B cell (primary cell): ENCODE data around the gene KNTC1. TPM values are rescaled to one million over a fixed set of nuclear protein-coding genes. Genes with fewer than 3 reads are reported as not detected.

Experiments
- ATAC-seq: fragments of 200-7000 bp; cut with Tn5 transposase; one replicate; pipeline ENCODE4 v1.10.0; 2021; ENCODE audit warnings: low read depth, mild to moderate bottlenecking, moderate number of reproducible peaks, moderate library complexity
- CTCF ChIA-PET: fragments of 350-600 bp; sonication (Branson Sonifier 250); formaldehyde crosslinking; loops from one replicate; lab custom pipeline; 2021; ENCODE audit warnings: antibody characterized with exemption, inconsistent platforms; lab: Charles Lee
- POLR2A ChIA-PET: fragments of 350-600 bp; sonication (Branson Sonifier 250); formaldehyde crosslinking; loops from one replicate; lab custom pipeline; 2021; ENCODE audit warnings: antibody characterized with exemption; lab: Charles Lee
- DNase-seq: peaks from one replicate; pipeline ENCODE4 v3.0.0; 2013
- H2AFZ ChIP-seq: 2 replicates; pipeline ENCODE4 v1.6.1; 2012; ENCODE audit warnings: mild to moderate bottlenecking, low read depth, low read length; ENCODE audit not compliant: insufficient read depth, poor library complexity, severe bottlenecking
- H3K27ac ChIP-seq, 2 donors: 1 replicate in 1 of 2; 2 replicates in 1 of 2; pipeline ENCODE4 v1.5.1; 2012 to 2013; ENCODE audit warnings: low read length in 2 of 2, mild to moderate bottlenecking in 2 of 2, moderate library complexity in 1 of 2
- H3K27me3 ChIP-seq, 4 experiments: fragments of 200-600 bp in 1 of 4; sonication (generic) in 1 of 4; replicated peaks in 1 of 4; 1 replicate in 2 of 4; 2 replicates in 2 of 4; pipeline versions ENCODE4 v1.6.1 to v1.7.0; 2013 to 2016; ENCODE audit warnings: low read length in 3 of 4, mild to moderate bottlenecking in 2 of 4, mixed read lengths in 1 of 4, moderate library complexity in 1 of 4; ENCODE audit not compliant: insufficient read depth in 4 of 4, control insufficient read depth in 3 of 4; ENCODE audit errors: control extremely low read depth in 1 of 4
- H3K36me3 ChIP-seq, 2 experiments: replicated peaks in 1 of 2; 1 replicate in 1 of 2; 2 replicates in 1 of 2; pipeline versions ENCODE4 v1.6.1 to v1.7.1; 2013; ENCODE audit warnings: low read length in 1 of 2; ENCODE audit not compliant: insufficient read depth in 2 of 2, control insufficient read depth in 1 of 2; ENCODE audit errors: control extremely low read depth in 1 of 2, extremely low read depth in 1 of 2
- H3K4me1 ChIP-seq, 2 donors: fragments of 200-600 bp in 1 of 2; sonication (generic) in 1 of 2; 1 replicate in 1 of 2; 2 replicates in 1 of 2; pipeline versions ENCODE4 v1.5.1 to v1.6.1; 2013 to 2017; ENCODE audit warnings: low read length in 2 of 2; ENCODE audit not compliant: control insufficient read depth in 2 of 2, insufficient read depth in 2 of 2
- H3K4me2 ChIP-seq: replicated peaks from 2 replicates; pipeline ENCODE3; 2012; ENCODE audit warnings: mild to moderate bottlenecking, low read depth, low read length; ENCODE audit not compliant: poor library complexity, severe bottlenecking
- H3K4me3 ChIP-seq, 5 experiments: fragments of 200-600 bp in 1 of 5; sonication (generic) in 1 of 5; 1 replicate in 3 of 5; 2 replicates in 2 of 5; pipeline versions ENCODE4 v1.5.1 to v1.7.0; 2011 to 2016; ENCODE audit warnings: low read length in 4 of 5, mild to moderate bottlenecking in 4 of 5, low read depth in 2 of 5, control low read depth in 1 of 5, moderate library complexity in 1 of 5; ENCODE audit not compliant: insufficient read depth in 1 of 5; ENCODE audit errors: control extremely low read depth in 1 of 5, extremely low read depth in 1 of 5
- H3K79me2 ChIP-seq: fragments of 200-600 bp; sonication (generic); one replicate; pipeline ENCODE4 v1.6.0; 2016; ENCODE audit warnings: low read length; ENCODE audit not compliant: control insufficient read depth, insufficient read depth
- H3K9ac ChIP-seq: fragments of 200-600 bp; sonication (generic); 2 replicates; pipeline ENCODE4 v1.6.1; 2017; ENCODE audit warnings: mild to moderate bottlenecking, low read length, moderate library complexity
- H3K9me3 ChIP-seq, 3 donors: one replicate each; pipeline versions ENCODE4 v1.6.1 to v1.7.1; 2013; ENCODE audit warnings: low read length in 2 of 3; ENCODE audit not compliant: control insufficient read depth in 2 of 3, insufficient read depth in 1 of 3; ENCODE audit errors: control extremely low read depth in 1 of 3
- H4K20me1 ChIP-seq: 2 replicates; pipeline ENCODE4 v1.6.0; 2012; ENCODE audit warnings: mild to moderate bottlenecking, low read length; ENCODE audit not compliant: insufficient read depth, control insufficient read depth, poor library complexity, severe bottlenecking
- H3K27ac Mint-ChIP-seq: one replicate; pipeline ENCODE4 v1.8.0; 2021; ENCODE audit warnings: mixed read lengths
- H3K27me3 Mint-ChIP-seq: one replicate; pipeline ENCODE4 v1.8.0; 2021; ENCODE audit warnings: mixed read lengths
- H3K4me1 Mint-ChIP-seq: one replicate; pipeline ENCODE4 v1.8.0; 2021; ENCODE audit warnings: mixed read lengths
- H3K4me3 Mint-ChIP-seq: one replicate; pipeline ENCODE4 v1.8.0; 2021; ENCODE audit warnings: mixed read lengths
- H3K9me3 Mint-ChIP-seq: one replicate; pipeline ENCODE4 v1.8.0; 2022; ENCODE audit warnings: mixed read lengths; ENCODE audit not compliant: insufficient read depth
- EZH2 ChIP-seq: IDR thresholded peaks from 2 replicates; pipeline ENCODE4 v1.6.1; 2012; ENCODE audit warnings: borderline replicate concordance, low read depth, mild to moderate bottlenecking, moderate library complexity, low read length; ENCODE audit not compliant: insufficient read depth, poor library complexity, severe bottlenecking
- WGBS: methylation state at CpG from one replicate; pipeline ENCODE4 v1.1.5; 2013; ENCODE audit warnings: missing lambda C conversion rate; ENCODE audit not compliant: insufficient coverage; 5-methylcytosine and 5-hydroxymethylcytosine counted together
- intact Hi-C: fragments of 100-400 bp; cut with micrococcal nuclease; formaldehyde crosslinking; loops from one replicate; pipeline ENCODE4 v1.10.0; 2022
- polyA plus RNA-seq: library from polyadenylated mRNA; depleted of rRNA; stranded (reverse); fragments of >200 nt; gene quantifications from 2 replicates; pipeline ENCODE4 v1.2.3, GENCODE V29; 2012
- total RNA-seq, 2 donors: library from RNA; stranded (reverse); fragments of 120-200 nt in 1 of 2; gene quantifications; 1 replicate in 1 of 2; 2 replicates in 1 of 2; pipeline versions ENCODE4 v1.2.3 to v1.2.4, GENCODE V29; 2013 to 2022
- TF ChIP-seq, protein P1 (sequence below): fragments of 200-600 bp; IDR thresholded peaks from one replicate; pipeline ENCODE4 v1.8.0; 2022; ENCODE audit warnings: antibody characterized with exemption, mild to moderate bottlenecking

Gene KNTC1
- total and polyA plus RNA-seq, 2 donors (not counting 1 experiment from before 2014, with no cell fraction given), result 27.1 to 52.4 TPM

DNA sequence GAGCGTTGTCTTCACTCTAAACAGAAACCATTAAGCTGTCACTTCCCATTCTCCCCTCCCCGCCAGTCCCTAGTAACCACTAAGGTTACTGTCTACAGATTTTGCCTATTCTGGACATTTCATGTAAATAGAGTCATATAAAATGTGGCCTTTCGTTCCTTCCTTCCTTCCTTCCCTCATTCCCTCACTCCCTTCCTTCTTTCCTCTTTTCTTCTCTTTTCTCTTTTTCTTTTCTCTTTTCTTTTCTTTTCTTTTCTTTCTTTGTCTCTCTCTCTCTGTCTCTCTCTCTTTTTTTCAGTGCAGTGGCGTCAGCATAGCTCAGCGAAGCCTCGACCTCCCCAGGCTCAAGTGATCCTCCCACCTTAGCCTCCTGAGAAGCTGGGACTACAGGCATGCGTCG, 138.3 kb downstream of the KNTC1 start:
- Mint-ChIP-seq H3K4me3 (no peak overlapping the region), H3K9me3 (no peaks in the 10 kb centered on the region), H3K27me3 (no peaks in the 10 kb centered on the region), H3K4me1 (no peaks in the 10 kb centered on the region), H3K27ac (no peak overlapping the region)
- whole genome bisulfite sequencing, result 86% methylated on average over 4 of the region's 8 CpGs
- Histone ChIP-seq H3K4me2 (no peak overlapping the region), H3K79me2 (no peaks in the 10 kb centered on the region), H3K27ac (no peak overlapping the region), H3K9ac (no peak overlapping the region), H3K27me3 (no peaks in the 10 kb centered on the region), H3K4me3 (no peak overlapping the region), H4K20me1 (no peaks in the 10 kb centered on the region), H2AFZ (no peak overlapping the region), H3K36me3 (no peaks in the 10 kb centered on the region), H3K9me3 (no peaks in the 10 kb centered on the region), H3K4me1 (no peaks in the 10 kb centered on the region)
- ChIA-PET CTCF (no interaction called here), POLR2A (no interaction called here)
- DNase-seq (no peak), ATAC-seq (no peak)
- TF ChIP-seq, protein P1, sequence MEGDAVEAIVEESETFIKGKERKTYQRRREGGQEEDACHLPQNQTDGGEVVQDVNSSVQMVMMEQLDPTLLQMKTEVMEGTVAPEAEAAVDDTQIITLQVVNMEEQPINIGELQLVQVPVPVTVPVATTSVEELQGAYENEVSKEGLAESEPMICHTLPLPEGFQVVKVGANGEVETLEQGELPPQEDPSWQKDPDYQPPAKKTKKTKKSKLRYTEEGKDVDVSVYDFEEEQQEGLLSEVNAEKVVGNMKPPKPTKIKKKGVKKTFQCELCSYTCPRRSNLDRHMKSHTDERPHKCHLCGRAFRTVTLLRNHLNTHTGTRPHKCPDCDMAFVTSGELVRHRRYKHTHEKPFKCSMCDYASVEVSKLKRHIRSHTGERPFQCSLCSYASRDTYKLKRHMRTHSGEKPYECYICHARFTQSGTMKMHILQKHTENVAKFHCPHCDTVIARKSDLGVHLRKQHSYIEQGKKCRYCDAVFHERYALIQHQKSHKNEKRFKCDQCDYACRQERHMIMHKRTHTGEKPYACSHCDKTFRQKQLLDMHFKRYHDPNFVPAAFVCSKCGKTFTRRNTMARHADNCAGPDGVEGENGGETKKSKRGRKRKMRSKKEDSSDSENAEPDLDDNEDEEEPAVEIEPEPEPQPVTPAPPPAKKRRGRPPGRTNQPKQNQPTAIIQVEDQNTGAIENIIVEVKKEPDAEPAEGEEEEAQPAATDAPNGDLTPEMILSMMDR, result no peak
- TF ChIP-seq EZH2, result no peak
- intact Hi-C loops, result no loop called here

DNA sequence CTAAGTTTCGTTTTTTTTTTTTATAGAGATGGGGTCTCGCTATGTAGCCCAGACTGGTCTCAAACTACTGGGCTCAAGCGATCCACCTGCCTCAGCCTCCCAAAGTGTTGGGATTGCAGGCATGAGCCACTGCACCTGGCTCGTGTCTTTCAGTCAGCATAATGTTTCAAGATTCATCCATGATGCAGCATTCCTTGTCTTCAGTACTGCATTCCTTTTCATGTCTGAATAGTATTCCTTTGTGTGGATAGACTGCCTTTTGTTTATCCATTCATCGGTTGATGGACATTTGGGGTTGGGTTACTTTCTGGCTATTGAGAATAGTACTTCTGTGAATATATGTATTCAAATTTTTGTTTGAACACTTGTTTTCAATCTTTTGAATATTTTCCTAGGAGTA, 138.7 kb downstream of the KNTC1 start:
- 96% methylated on average over 3 of the region's 5 CpGs for WGBS
- ATAC-seq (no peak), DNase-seq (no peak)
- Histone ChIP-seq H2AFZ (no peak overlapping the region), H3K27ac (no peak overlapping the region), H3K4me3 (no peak overlapping the region), H3K79me2 (no peaks in the 10 kb centered on the region), H3K9me3 (no peaks in the 10 kb centered on the region), H3K4me1 (no peaks in the 10 kb centered on the region), H3K9ac (no peak overlapping the region), H3K36me3 (no peaks in the 10 kb centered on the region), H3K27me3 (no peaks in the 10 kb centered on the region), H4K20me1 (no peaks in the 10 kb centered on the region), H3K4me2 (no peak overlapping the region)
- TF ChIP-seq, protein P1, result no peak
- no peak for TF ChIP-seq EZH2
- ChIA-PET CTCF (no interaction called here), POLR2A (no interaction called here)
- no peaks in the 10 kb centered on the region for H3K4me1 Mint-ChIP-seq
- no peak overlapping the region for H3K4me3 Mint-ChIP-seq
- intact Hi-C loops, result no loop called here
- H3K27ac Mint-ChIP-seq, result no peak overlapping the region
- H3K27me3 Mint-ChIP-seq, result no peaks in the 10 kb centered on the region
- no peaks in the 10 kb centered on the region for H3K9me3 Mint-ChIP-seq
